ENCODE data around the gene GBGT1. TPM values are rescaled to one million over a fixed set of nuclear protein-coding genes. Genes with fewer than 3 reads are reported as not detected.

The GBGT1 gene
- total and polyA plus RNA-seq, 3 donors from 2014 or later: 4.0 to 11.2 (median 5.6) TPM

- 89 to 93% methylated on average over 2 to 5 of the region's 5 CpGs for WGBS, 2 donors
- intact Hi-C loops (cut with DNase I; ENCODE audit: low total_unique reads): loop anchor here (10.0 kb wide), 1 partner anchor 143 kb away; no protein-coding TSS in a partner anchor
- Histone ChIP-seq H3K4me1 (no peaks in the 10 kb centered on the region), H3K27me3 (no peaks in the 10 kb centered on the region), H3K27ac (no peak overlapping the region), H3K4me3 (no peak overlapping the region), H3K36me3 (ENCODE audit: low read depth, missing control alignments) (no peaks in the 10 kb centered on the region), H3K9me3 (no peaks in the 10 kb centered on the region)
- no peak for DNase-seq
- TF ChIP-seq POLR2A (IDR thresholded peaks at IDR 0.05) (no peak), CTCF (IDR thresholded peaks at IDR 0.05) (no peak)
Observed at GRCh38 chr9:133182151-133182550, 18.4 kb upstream of the GBGT1 start.

- no peaks in the 10 kb centered on the region for H3K4me1 ChIP-seq
- no peak overlapping the region for H3K4me3 ChIP-seq
- no peak overlapping the region for H3K27ac ChIP-seq
- TF ChIP-seq CTCF (IDR thresholded peaks at IDR 0.05): no peak
- TF ChIP-seq POLR2A (IDR thresholded peaks at IDR 0.05): no peak
- H3K36me3 ChIP-seq (ENCODE audit: low read depth, missing control alignments): no peaks in the 10 kb centered on the region
- DNase-seq: no peak
- no peaks in the 10 kb centered on the region for H3K9me3 ChIP-seq
- no peaks in the 10 kb centered on the region for H3K27me3 ChIP-seq
- intact Hi-C loops (cut with DNase I; ENCODE audit: low total_unique reads): loop anchor here (10.0 kb wide), 1 partner anchor 143 kb away; no protein-coding TSS in a partner anchor
- WGBS, 2 donors: 82 to 89% methylated on average over 3 of the region's 3 CpGs
Observed at GRCh38 chr9:133181561-133181960, 17.8 kb upstream of the GBGT1 start.

GRCh38 chr9:133180953-133181352, 17.2 kb upstream of the GBGT1 start:
- Histone ChIP-seq H3K4me3 (no peak overlapping the region), H3K27ac (no peak overlapping the region), H3K4me1 (no peaks in the 10 kb centered on the region), H3K27me3 (no peaks in the 10 kb centered on the region), H3K9me3 (no peaks in the 10 kb centered on the region), H3K36me3 (ENCODE audit: low read depth, missing control alignments) (no peaks in the 10 kb centered on the region)
- no peak for DNase-seq
- WGBS, 2 donors: 77 to 82% methylated on average over 5 of the region's 5 CpGs
- intact Hi-C loops (cut with DNase I; ENCODE audit: low total_unique reads): loop anchor here (10.0 kb wide), 1 partner anchor 144 kb away; no protein-coding TSS in a partner anchor
- no peak for TF ChIP-seq POLR2A (IDR thresholded peaks at IDR 0.05)
- no peak for TF ChIP-seq CTCF (IDR thresholded peaks at IDR 0.05)

GRCh38 chr9:133173056-133173455, 9.3 kb upstream of the GBGT1 start:
- Histone ChIP-seq H3K9me3 (no peaks in the 10 kb centered on the region), H3K36me3 (ENCODE audit: low read depth, missing control alignments) (no peaks in the 10 kb centered on the region), H3K27me3 (no peaks in the 10 kb centered on the region), H3K27ac (no peak overlapping the region), H3K4me3 (no peak overlapping the region), H3K4me1 (no peaks in the 10 kb centered on the region)
- no peak for TF ChIP-seq POLR2A (IDR thresholded peaks at IDR 0.05)
- no peak for TF ChIP-seq CTCF (IDR thresholded peaks at IDR 0.05)
- DNase-seq: no peak
- intact Hi-C loops (cut with DNase I; ENCODE audit: low total_unique reads): no loop called here
- WGBS, 2 donors: 91% methylated on average over 7 of the region's 7 CpGs
